Pons (tissue), 1 donor: ENCODE measurements around the gene CD36.

Experiments
- DNase-seq: peaks from one replicate; pipeline ENCODE4 v3.0.0-alpha.2; 2016; ENCODE audit warnings: low spot score

CD36 gene

GRCh38 chr7:80705130-80705781 lies 66.8 kb downstream of the CD36 start:
- DNase-seq = no peak

DNA sequence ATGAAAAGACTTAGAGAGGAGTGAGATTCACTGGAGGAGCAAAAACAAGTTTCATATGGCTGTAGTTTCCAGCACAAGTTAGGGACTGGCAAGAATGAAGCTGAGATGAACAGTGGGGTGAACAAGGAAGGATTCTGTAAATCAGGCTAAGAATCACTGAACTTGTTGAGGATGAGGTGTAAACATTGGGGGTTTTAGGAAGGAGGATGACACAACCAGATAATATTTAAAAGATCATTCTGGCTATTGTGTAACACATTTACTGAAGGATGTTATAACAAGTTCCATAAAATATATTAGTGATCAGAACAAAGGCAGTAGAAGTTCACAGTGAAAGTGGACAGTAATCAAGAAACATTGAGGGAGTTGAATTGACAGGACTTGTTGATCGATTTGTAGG lies 68.9 kb downstream of the CD36 start:
- DNase-seq = no peak

- no peak for DNase-seq
Observed at GRCh38 chr7:80708123-80708522, 69.7 kb downstream of the CD36 start.

- no peak for DNase-seq
Observed at GRCh38 chr7:80711531-80711930, 73.1 kb downstream of the CD36 start.

DNA sequence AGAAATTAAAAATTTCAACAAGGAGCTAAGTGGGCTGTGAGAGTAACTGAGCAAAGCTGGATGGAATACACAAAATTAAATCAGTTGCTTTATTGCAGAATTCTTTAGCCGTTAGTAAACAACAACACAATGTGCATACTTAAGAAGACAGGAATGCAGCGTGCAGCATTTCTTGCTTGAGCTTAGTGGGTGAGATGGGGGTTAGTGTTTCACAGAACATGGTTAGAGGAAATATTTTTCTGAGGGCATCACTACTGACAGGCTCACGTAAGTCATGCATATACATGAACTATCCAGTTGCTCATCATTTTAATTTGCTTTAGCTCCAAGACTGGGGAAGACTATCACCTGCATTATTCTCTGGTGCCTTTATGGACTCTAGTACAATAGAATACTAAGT lies 80.8 kb downstream of the CD36 start:
- no peak for DNase-seq

- DNase-seq = no peak
Observed at GRCh38 chr7:80720146-80720545, 81.7 kb downstream of the CD36 start.

GRCh38 chr7:80721883-80722615 lies 83.6 kb downstream of the CD36 start:
- DNase-seq = no peak

DNA sequence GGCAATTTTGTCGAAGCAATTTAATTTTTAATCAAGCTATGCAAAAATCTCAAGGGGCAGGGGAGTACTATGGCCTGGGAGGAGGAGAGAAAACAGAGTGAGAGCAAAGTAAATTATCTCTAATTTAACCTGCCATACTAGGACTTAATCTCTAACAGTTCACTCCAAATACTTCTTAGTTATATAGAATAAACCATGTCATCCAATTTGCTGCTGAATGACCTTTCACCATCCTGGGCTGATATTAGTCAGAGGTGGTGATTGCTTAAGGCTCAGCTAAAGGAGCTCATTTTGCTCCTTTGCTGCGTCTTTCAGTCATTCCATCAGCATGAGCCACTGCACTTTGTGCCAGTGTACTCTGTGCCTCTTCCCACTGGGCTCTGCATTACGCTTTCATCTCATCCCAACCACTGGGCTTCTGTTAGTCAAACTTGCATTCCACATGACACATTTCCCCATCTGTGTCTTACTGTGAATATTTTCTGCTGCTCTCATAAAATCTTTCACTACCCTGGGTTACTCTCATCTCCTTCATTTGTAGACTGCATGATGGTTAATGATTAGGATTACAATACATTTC lies 84.3 kb downstream of the CD36 start:
- DNase-seq = no peak

- DNase-seq = no peak
Observed at GRCh38 chr7:80724249-80724871, 85.9 kb downstream of the CD36 start.

- DNase-seq = no peak
Observed at GRCh38 chr7:80725181-80725611, 86.8 kb downstream of the CD36 start.
